CD4-positive, alpha-beta T cell treated with Interleukin-15 for 4 hours (primary cell): ENCODE results near the gene PIK3CA.

Source experiments
- DNase-seq: peaks from one replicate; pipeline ENCODE4 v3.0.0-alpha.2; 2020; ENCODE audit warnings: low spot score

Gene PIK3CA

GRCh38 chr3:179158336-179159039 is 10.3 kb downstream of the PIK3CA start:
- DNase-seq, result no peak

GRCh38 chr3:179163503-179163902 is 15.3 kb downstream of the PIK3CA start:
- DNase-seq, result no peak

GRCh38 chr3:179164857-179165256 is 16.7 kb downstream of the PIK3CA start:
- no peak for DNase-seq

GRCh38 chr3:179166561-179167201 is 18.5 kb downstream of the PIK3CA start:
- no peak for DNase-seq

DNA sequence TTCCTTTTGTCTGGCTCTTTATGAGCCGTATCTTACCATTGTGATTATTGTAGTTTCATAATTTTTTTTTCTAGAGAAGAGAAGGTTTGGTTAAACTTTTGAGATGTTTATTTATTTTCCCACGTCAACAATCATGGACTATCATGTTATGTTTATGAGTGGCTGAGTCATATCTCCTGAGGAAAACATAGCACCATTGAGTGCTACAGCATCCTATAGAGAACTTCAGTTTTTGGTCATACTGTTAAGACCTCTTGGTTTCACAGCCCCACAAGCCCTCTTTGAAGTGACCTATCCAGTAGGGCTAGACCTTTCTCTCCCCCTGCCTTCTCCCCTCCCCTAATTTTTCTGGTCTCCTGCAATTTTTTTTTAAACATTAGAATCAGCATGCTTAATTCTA is 20.8 kb downstream of the PIK3CA start:
- no peak for DNase-seq

- no peak for DNase-seq
These were observed 24.4 kb downstream of the PIK3CA start for GRCh38 chr3:179172546-179172945.

DNA sequence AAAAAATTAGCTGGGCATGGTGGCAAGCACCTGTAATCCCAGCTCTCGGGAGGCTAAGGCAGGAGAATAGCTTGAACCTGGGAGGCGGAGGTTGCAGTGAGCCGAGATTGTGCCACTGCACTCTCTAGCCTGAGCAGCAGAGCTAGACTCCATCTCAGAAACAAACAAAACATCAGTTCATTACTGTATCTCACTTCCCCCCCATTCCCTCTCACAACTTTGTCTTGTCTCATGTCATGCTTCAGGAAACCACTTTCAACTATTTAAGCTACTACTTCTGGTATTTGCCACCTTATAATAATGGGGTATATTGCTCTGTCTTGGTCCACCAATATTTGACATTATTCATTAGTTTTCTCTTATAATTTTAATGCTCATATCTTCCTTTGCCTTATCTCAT is 26.2 kb downstream of the PIK3CA start:
- no peak for DNase-seq

- no peak for DNase-seq
These were observed 26.7 kb downstream of the PIK3CA start for GRCh38 chr3:179174898-179175297.

DNA sequence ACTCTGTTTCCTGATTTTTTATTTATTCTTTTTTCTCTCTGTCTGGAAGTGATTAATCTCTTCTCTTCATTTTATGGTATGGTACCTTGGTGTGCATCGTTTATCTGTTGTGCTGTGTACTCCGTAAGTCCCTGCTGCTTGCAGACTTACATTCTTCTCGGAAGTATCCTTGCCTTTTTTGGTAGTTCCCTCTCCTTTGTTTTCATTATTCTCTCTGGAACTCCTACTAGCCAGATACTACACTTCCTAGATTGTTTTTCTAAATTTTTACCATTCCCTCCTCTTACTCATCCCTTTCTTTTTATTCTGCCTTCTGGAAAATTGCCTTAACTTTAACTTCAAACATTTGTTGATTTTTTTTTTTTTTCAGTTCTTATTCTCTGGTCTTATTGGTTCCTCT is 27.2 kb downstream of the PIK3CA start:
- no peak for DNase-seq

DNA sequence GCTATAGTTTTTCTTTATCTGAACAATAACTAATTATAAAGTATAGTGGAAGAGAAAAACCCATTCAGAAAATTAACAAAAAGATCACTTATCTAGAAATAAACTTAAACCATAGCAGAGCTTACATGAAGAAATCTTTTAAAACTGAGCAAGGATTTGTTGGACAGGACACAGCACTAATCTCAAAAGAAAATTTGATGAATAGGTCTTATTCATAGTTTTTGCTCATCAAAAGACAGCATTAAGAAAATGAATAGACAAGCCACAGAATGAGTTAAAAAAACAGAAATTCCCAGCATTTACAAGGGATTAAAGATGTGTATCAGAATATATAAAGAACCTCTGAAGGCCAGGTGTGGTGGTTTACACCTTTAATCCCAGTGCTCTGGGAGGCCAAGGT is 29.5 kb downstream of the PIK3CA start:
- DNase-seq, result no peak

GRCh38 chr3:179179256-179179655 is 31.1 kb downstream of the PIK3CA start:
- no peak for DNase-seq

GRCh38 chr3:179179979-179180759 is 32.0 kb downstream of the PIK3CA start:
- peak; percentile 14 for DNase-seq

DNA sequence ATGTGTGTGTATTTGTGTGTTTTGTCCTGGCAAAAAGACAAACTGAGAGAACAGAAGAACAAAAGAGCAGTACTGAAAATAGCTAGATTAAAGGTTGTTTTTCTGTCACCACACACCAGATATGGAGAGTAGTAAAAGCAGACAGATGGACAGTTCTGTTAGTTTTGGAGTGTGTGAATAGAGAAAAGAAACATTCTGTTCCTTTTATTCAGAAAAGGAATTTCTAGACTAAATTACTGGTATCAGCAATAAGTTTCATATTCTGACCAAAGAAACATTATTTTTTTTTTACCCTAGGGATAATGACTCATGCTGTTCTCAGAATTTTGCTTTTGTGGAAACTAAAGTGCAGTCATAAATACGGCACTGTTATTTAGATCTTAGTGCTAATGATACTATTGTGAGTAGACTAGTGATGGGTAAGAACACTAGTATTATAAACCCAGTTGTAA is 32.9 kb downstream of the PIK3CA start:
- peak; percentile 52 for DNase-seq

DNA sequence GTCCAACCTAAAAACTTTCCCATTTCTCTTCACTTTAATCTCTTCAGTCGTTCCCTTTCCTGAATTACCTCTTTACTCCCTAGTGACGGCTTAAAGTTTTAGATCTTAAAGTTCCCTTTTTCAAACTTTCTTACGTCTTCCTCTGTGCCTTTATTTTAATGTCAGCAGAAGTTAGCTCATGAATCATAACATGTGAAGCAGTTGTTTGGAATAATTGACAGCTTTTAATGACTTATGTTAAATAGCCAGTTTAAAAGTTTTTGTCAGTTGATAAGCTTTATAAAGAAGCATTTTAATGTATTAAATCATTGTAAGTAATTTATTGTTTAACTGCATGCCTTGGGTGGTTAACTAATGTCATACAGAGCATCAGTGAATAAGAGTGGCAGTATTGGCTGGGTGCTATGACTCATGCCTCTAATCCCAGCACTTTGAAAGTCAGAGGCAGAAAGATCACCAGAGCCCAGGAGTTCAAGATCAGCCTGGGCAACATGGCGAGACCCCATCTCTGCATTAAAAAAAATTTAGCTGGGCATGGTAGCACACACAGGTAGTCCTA is 33.9 kb downstream of the PIK3CA start:
- DNase-seq, result peak; percentile 18

DNA sequence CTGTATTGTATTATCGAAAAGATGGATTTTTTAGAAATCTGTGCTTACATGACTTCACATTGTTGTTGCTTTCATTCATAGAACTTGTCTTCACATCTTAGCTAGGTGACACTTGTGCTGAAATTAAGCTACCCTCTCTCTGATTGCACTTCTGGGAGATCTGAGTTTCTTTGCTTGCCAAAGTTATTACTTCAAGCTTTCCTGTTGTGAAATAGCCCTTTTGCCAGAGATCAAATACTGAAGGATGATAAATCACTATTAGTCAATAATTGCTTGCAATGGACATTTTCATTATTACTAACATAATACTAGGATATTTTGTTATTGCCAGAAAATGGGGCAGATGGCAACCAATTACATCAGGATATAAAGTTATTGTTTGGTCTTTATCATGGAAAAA is 34.7 kb downstream of the PIK3CA start:
- no peak for DNase-seq

DNA sequence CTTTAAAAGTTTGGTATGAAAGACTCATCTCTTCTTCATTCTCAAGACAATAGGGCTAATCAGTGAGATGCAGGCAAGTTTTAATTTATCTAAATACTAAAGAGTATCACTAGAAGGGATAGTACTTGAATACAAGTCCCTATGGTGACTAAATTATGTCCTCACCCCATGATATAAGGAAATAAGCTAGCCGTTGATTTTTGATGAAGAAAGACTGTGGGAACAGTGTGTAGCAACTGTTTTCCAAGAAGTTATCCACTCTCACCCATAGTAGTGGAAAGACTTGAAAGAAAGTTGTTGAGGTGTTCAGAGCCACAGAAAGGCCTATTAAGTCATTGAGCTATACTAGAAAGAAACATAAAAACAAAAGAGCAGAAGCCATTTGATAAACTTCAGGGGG is 36.7 kb downstream of the PIK3CA start:
- DNase-seq, result no peak

DNA sequence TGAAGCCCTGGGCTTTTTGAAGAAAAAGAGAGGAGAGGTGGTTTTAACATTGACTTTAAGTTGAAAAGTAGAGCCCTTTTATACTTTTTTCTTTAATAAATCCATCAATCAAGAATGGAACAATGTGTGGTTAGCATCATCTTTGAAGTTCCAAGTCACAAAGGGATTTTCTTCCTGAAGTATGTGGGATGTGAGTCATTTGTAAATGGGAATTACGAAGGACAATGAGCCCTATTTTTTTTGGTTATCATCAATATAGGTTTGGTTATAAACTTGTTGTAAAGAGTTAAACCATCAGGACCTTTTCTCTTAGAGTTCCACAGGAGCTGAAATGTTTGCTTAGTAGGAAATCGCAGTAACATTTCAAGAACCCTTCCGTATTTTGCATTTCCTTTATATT is 38.3 kb downstream of the PIK3CA start:
- no peak for DNase-seq

DNA sequence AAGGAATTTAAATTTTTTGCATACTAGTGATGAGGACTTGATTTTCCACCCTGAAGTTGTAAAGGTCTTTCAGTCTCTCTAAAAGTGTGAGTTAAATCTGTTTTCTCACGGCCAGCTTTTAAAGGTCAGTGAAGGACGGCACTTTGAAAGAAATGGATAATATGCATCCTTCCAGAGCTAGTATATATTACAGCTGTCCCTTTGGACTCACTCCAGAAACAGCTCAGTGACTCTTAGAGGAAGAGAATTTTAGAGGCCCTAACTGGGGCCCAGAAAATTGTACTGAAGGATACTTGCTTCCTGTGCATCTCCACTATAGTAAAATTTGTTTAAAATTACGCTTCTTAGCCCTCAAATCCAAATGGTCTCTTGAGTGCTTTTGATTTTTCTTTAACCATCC is 41.6 kb downstream of the PIK3CA start:
- no peak for DNase-seq

- DNase-seq, result no peak
These were observed 42.4 kb downstream of the PIK3CA start for GRCh38 chr3:179190581-179190980.

DNA sequence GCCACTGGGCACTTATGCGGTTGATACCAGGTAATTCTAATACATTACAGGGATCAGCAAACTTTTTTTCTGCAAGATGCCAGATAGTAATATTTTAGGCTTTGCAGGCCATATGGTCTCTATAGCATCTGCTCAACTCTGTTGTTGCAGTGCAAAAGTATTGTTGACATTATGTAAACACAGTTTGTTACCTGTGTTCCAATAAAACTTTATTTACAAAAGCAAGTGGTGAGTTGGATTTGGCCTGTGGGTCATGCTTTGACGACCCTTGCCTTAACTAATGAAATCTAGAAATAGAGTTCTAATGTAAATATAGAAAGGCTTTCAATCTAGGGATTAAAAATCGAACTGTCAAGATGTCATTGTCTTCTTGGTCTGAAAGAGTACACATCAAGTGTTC is 44.4 kb downstream of the PIK3CA start:
- no peak for DNase-seq

DNA sequence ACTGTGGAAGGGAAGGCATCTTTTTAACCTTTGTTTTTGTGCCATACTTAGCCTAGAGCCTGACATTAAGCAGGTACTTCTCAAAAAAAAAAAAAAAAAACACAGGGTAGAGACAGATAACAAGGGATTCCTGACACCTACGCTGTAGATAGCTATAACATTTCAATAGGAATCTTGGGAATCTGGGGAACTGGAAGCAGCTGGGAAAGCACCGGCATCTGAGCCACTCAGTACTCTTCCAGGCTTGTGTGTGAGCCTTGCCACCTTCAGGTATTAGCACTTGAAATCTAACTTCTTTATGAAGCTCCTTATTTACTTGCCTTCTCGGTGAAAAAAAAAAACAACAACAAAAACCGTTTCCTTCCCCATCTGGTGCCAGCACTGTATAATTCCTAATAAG is 46.8 kb downstream of the PIK3CA start:
- no peak for DNase-seq

DNA sequence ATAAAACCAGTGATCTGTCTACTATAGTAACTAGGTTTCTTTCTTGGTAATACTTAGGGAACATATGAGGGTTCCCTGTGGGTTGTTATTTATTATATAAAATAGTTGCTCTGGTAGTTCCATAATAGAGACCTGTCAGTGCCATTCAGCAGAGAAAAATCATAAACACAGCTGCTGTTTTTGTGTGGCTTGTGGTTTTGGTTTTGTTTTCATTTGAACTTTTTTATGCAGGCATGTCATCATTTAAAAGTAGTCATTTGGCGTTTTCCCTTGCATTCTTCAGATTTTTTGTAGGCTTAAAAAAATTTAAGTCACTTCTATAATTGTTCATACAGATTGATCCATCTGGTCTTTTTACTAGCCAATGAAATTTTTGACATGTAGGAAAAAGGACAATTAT is 47.9 kb downstream of the PIK3CA start:
- DNase-seq, result peak; percentile 55

- no peak for DNase-seq
These were observed 48.5 kb downstream of the PIK3CA start for GRCh38 chr3:179196700-179197099.
